Natural killer cell treated with Interleukin-12 subunit alpha and Interleukin-12 subunit beta and Interleukin-15 and Interleukin-18, amount 100 ng/mL, for 72 hours (primary cell): ENCODE results near the gene LNX1. TPM values are rescaled to one million over a fixed set of nuclear protein-coding genes. Genes with fewer than 3 reads are reported as not detected.

Experiments
- ATAC-seq, 2 donors: fragments of 150-1000 bp; cut with Tn5 transposase in 1 of 2; sonication (Bioruptor Pico), chemical (Tn5 transposase) in 1 of 2; 2 replicates each; pipeline ENCODE4 v1.10.0; 2021
- DNase-seq: peaks from one replicate; pipeline ENCODE4 v3.0.0; 2022; ENCODE audit warnings: low spot score
- H3K27ac Mint-ChIP-seq, 2 donors: 1 replicate in 1 of 2; 2 replicates in 1 of 2; pipeline ENCODE4 v1.8.0; 2022; ENCODE audit warnings: mixed read lengths in 2 of 2, mild to moderate bottlenecking in 1 of 2, moderate library complexity in 1 of 2
- H3K27me3 Mint-ChIP-seq, 2 donors: 1 replicate in 1 of 2; 2 replicates in 1 of 2; pipeline ENCODE4 v1.8.0; 2022; ENCODE audit warnings: mixed read lengths in 2 of 2
- H3K36me3 Mint-ChIP-seq: one replicate; pipeline ENCODE4 v1.8.0; 2022; ENCODE audit warnings: mixed read lengths
- H3K4me1 Mint-ChIP-seq, 2 donors: 1 replicate in 1 of 2; 2 replicates in 1 of 2; pipeline ENCODE4 v1.8.0; 2022; ENCODE audit warnings: low read depth in 2 of 2, mixed read lengths in 2 of 2, mild to moderate bottlenecking in 1 of 2
- H3K4me3 Mint-ChIP-seq: one replicate; pipeline ENCODE4 v1.8.0; 2022; ENCODE audit warnings: mixed read lengths
- H3K9me3 Mint-ChIP-seq: 2 replicates; pipeline ENCODE4 v1.8.0; 2022; ENCODE audit warnings: mixed read lengths
- total RNA-seq, 2 donors: library from RNA; stranded (reverse); gene quantifications; one replicate each; pipeline ENCODE4 v1.2.3, GENCODE V29; 2022

LNX1 gene
- total RNA-seq, 2 donors from 2014 or later, result not detected

DNA sequence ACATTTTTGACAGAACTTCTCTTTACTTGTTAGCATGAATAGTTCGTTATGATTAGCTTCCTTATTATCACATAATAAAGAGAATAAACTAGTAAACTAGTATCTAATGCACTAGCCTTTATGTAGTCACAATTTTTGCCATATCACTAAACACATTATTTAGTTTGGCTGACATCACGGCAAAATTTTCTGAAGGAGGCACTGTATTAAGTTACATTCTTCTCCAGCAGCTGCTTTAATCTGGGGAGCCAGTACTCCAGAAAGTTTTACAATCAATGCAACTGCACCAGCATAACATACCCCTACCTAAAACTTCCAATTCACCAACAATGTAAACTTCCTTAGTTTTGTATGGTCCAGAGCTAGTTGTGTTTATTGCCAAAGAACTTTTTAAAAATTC is 126.0 kb downstream of the LNX1 start:
- Mint-ChIP-seq H3K4me1 (no peaks in the 10 kb centered on the region), H3K27me3 (no peaks in the 10 kb centered on the region), H3K4me3 (no peak overlapping the region), H3K9me3 (peaks cover 12% of the 10 kb centered on the region), H3K36me3 (peaks cover 24% of the 10 kb centered on the region), H3K27ac (no peak overlapping the region)
- ATAC-seq, result no peak
- no peak for DNase-seq

DNA sequence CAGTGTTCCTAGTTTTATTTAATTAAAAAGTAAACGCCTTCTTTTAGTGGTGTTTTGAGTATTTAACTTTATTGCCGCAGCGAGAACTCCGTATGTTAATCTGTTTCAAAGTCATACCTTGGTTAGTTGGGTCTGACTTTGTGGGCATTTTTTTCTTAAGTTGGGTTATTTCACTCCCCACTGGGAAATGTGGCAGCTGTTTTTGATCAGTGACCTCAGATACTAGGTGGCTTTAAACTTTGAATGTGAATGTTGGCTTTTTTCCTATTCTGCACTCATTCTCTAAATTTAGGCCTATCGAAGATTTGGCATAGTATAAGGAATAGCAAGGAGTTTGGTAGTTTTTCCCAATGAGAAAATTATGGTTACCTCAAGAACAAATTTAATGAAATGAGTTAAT is 127.9 kb downstream of the LNX1 start:
- ATAC-seq, result no peak
- Mint-ChIP-seq H3K27me3 (no peaks in the 10 kb centered on the region), H3K9me3 (peaks cover 6% of the 10 kb centered on the region), H3K36me3 (peaks cover 19% of the 10 kb centered on the region), H3K27ac (no peak overlapping the region), H3K4me1 (peaks cover 0 to 3% of the 10 kb centered on the region in 2 donors), H3K4me3 (no peak overlapping the region)
- DNase-seq, result no peak

DNA sequence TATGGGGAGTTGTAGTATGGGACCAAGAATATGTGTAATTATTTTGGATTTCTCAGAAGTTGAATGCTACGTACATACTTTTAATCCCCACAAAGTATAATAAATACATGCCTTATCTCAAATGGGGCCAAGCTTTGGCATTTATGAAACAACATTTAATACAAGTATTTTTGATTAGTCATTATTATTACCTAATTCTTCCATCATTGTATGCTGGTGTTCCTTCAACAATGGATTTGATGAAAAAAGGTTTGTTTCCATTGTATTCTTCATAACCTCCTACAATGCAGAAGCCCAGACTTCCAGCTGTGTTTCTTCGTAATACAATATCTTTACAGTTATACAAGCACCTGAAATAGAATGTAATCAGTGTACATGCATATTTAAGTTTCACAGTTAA is 130.0 kb downstream of the LNX1 start:
- Mint-ChIP-seq H3K27ac (no peak overlapping the region), H3K36me3 (peaks cover 10% of the 10 kb centered on the region), H3K9me3 (no peaks in the 10 kb centered on the region), H3K27me3 (no peaks in the 10 kb centered on the region), H3K4me1 (peaks cover 0 to 3% of the 10 kb centered on the region in 2 donors), H3K4me3 (no peak overlapping the region)
- DNase-seq (no peak), ATAC-seq (no peak)

GRCh38 chr4:53459548-53459947 is 131.7 kb downstream of the LNX1 start:
- H3K27me3 Mint-ChIP-seq, result no peaks in the 10 kb centered on the region
- H3K9me3 Mint-ChIP-seq, result no peaks in the 10 kb centered on the region
- H3K36me3 Mint-ChIP-seq, result peaks cover 17% of the 10 kb centered on the region
- no peak overlapping the region for H3K4me3 Mint-ChIP-seq
- H3K4me1 Mint-ChIP-seq, result peaks cover 0 to 3% of the 10 kb centered on the region in 2 donors
- H3K27ac Mint-ChIP-seq, result peak overlapping the region in 1 of 2 donors; percentile 20
- ATAC-seq, result no peak
- no peak for DNase-seq

GRCh38 chr4:53456178-53456577 is 135.1 kb downstream of the LNX1 start:
- DNase-seq (no peak), ATAC-seq (no peak)
- H3K4me1 Mint-ChIP-seq, result peaks cover 0 to 3% of the 10 kb centered on the region in 2 donors
- H3K36me3 Mint-ChIP-seq, result peaks cover 24% of the 10 kb centered on the region
- no peaks in the 10 kb centered on the region for H3K9me3 Mint-ChIP-seq
- H3K27ac Mint-ChIP-seq, result no peak overlapping the region
- no peaks in the 10 kb centered on the region for H3K27me3 Mint-ChIP-seq
- H3K4me3 Mint-ChIP-seq, result no peak overlapping the region

DNA sequence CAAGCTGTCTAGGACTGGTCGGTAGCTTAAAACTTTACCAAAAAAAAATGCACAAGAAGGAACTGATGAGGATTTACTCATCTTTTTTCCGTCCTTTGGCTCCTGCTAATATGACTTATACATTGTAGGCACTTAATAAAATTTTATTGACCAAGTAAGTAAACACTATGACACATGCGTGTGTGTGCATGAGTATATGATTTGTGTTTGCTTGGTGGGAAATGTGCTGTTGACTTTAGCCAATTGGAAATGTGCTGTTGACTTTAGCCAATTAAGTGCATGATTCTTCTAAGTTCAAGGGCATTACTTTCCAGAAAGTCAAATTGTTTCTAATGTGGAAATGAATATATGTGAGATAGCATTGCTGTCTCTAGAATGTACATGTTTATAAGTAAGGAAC is 135.5 kb downstream of the LNX1 start:
- no peak for ATAC-seq
- peaks cover 3 to 5% of the 10 kb centered on the region in 2 donors for H3K4me1 Mint-ChIP-seq
- H3K36me3 Mint-ChIP-seq, result peaks cover 21% of the 10 kb centered on the region
- H3K27me3 Mint-ChIP-seq, result no peaks in the 10 kb centered on the region
- no peaks in the 10 kb centered on the region for H3K9me3 Mint-ChIP-seq
- no peak overlapping the region for H3K4me3 Mint-ChIP-seq
- DNase-seq, result no peak
- H3K27ac Mint-ChIP-seq, result no peak overlapping the region

GRCh38 chr4:53453385-53453784 is 137.9 kb downstream of the LNX1 start:
- peaks cover 16% of the 10 kb centered on the region for H3K36me3 Mint-ChIP-seq
- no peak overlapping the region for H3K4me3 Mint-ChIP-seq
- peaks cover 6 to 10% of the 10 kb centered on the region in 2 donors for H3K4me1 Mint-ChIP-seq
- no peak for ATAC-seq
- no peaks in the 10 kb centered on the region for H3K9me3 Mint-ChIP-seq
- DNase-seq, result no peak
- no peak overlapping the region for H3K27ac Mint-ChIP-seq
- no peaks in the 10 kb centered on the region for H3K27me3 Mint-ChIP-seq

GRCh38 chr4:53450773-53451172 is 140.5 kb downstream of the LNX1 start:
- no peaks in the 10 kb centered on the region for H3K27me3 Mint-ChIP-seq
- H3K4me3 Mint-ChIP-seq, result no peak overlapping the region
- ATAC-seq (no peak), DNase-seq (no peak)
- H3K36me3 Mint-ChIP-seq, result peaks cover 14% of the 10 kb centered on the region
- H3K4me1 Mint-ChIP-seq, result peaks cover 9 to 10% of the 10 kb centered on the region in 2 donors
- peak overlapping the region in 1 of 2 donors; percentile 54 for H3K27ac Mint-ChIP-seq
- no peaks in the 10 kb centered on the region for H3K9me3 Mint-ChIP-seq

- peaks cover 14% of the 10 kb centered on the region for H3K36me3 Mint-ChIP-seq
Observed at GRCh38 chr4:53444954-53445353, 146.3 kb downstream of the LNX1 start.

GRCh38 chr4:53441564-53441963 is 149.7 kb downstream of the LNX1 start:
- Mint-ChIP-seq H3K9me3 (no peaks in the 10 kb centered on the region), H3K27ac (no peak overlapping the region), H3K27me3 (no peaks in the 10 kb centered on the region), H3K4me3 (no peak overlapping the region), H3K4me1 (peaks cover 14 to 22% of the 10 kb centered on the region in 2 donors), H3K36me3 (peaks cover 14% of the 10 kb centered on the region)
- ATAC-seq, result no peak
- DNase-seq, result no peak

More at GRCh38 chr4:53444954-53445353, 146.3 kb downstream of the LNX1 start:
- Mint-ChIP-seq H3K4me3 (no peak overlapping the region), H3K4me1 (peaks cover 14 to 22% of the 10 kb centered on the region in 2 donors), H3K27ac (no peak overlapping the region), H3K9me3 (no peaks in the 10 kb centered on the region), H3K27me3 (no peaks in the 10 kb centered on the region)
- DNase-seq (no peak), ATAC-seq (no peak)

DNA sequence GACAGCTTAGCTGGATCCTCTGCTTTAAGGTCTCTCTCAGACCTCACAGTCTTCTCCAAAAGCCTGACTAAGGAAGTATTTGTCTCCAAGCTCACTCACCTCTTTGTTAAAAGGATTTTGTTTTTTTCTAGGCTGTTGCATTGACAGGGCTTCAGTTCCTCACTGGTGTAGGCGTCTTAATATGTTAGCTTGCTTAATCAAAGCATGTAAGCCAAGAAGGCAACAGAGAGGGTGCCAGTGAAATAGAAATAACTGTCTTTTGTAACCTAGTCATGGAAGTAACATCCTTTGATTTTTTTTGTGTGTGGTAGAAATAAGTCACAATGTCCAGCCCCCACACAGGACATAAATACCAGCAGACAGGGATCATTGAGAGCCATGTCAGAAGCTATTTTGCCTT is 155.0 kb downstream of the LNX1 start:
- Mint-ChIP-seq H3K9me3 (no peaks in the 10 kb centered on the region), H3K27me3 (no peaks in the 10 kb centered on the region), H3K36me3 (peaks cover 11% of the 10 kb centered on the region), H3K4me1 (peaks cover 16 to 24% of the 10 kb centered on the region in 2 donors), H3K27ac (peak overlapping the region in 1 of 2 donors; percentile 17), H3K4me3 (no peak overlapping the region)
- no peak for ATAC-seq
- no peak for DNase-seq

DNA sequence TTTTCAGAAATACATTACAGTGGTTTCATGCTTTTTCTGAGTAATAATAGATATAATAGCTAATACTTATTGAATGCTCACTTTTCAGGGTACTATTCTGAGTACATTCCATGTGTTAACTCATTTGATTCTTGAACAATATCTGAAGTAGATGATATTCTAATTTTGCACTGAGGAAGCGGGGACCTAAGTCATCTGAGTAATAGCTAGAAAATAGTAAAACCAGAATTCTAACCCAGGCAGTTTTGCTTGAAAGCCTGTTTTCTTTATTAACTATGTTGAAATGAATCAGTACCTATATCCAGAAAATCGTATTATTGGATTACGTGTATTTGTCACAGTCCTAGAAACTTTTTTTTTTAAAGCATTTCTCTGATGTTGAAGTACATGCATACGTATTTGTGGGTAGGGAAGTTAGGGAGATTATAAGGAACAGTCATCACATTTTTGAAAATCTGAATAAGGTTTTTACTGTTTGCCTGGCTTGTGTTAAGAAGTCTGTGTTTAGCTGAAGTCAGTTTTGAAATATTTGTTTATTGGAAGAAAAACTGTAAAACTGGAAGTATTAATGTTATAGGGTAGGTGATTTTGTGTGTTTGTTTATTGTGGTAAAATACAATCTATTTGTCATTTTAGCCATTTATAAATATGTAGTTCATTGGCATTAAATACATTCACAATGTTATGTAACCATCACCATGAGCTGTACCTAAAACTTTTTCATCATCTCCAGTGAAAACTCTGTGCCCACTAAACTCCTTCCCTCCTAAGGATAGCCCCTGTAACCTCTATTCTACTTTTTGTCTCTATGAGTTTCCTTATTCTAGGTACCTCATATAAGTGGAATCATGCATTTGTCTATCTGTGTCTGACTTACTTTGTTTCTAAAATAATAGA is 158.5 kb downstream of the LNX1 start:
- DNase-seq (no peak), ATAC-seq (peak in 1 of 2 donors; percentile 83)
- H3K27ac Mint-ChIP-seq, result no peak overlapping the region
- no peaks in the 10 kb centered on the region for H3K9me3 Mint-ChIP-seq
- H3K27me3 Mint-ChIP-seq, result no peaks in the 10 kb centered on the region
- peak overlapping the region; percentile 4 for H3K4me3 Mint-ChIP-seq
- peaks cover 23% of the 10 kb centered on the region for H3K36me3 Mint-ChIP-seq
- peaks cover 10 to 23% of the 10 kb centered on the region in 2 donors for H3K4me1 Mint-ChIP-seq

DNA sequence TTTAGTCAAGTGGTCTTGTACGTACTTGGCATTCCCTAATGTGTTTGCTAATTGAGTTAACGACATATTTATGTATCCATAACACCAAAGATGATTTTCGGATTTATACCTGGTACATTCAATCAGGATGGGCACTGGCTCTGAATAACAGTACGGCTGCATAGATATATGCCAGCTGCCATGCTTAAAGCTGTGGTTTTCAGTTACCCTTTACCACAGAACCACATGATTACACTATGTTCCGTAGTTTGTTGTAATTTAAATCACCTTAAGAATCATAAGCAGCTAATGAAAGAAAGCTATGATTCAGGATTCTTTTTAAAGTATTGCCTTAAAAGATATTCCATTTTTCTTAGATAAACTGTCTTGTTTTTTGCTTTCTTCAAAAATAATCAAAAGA is 160.2 kb downstream of the LNX1 start:
- DNase-seq (no peak), ATAC-seq (peak in 1 of 2 donors; percentile 74)
- H3K9me3 Mint-ChIP-seq, result no peaks in the 10 kb centered on the region
- H3K4me3 Mint-ChIP-seq, result no peak overlapping the region
- peaks cover 10 to 20% of the 10 kb centered on the region in 2 donors for H3K4me1 Mint-ChIP-seq
- H3K36me3 Mint-ChIP-seq, result peaks cover 19% of the 10 kb centered on the region
- H3K27ac Mint-ChIP-seq, result no peak overlapping the region
- H3K27me3 Mint-ChIP-seq, result no peaks in the 10 kb centered on the region

DNA sequence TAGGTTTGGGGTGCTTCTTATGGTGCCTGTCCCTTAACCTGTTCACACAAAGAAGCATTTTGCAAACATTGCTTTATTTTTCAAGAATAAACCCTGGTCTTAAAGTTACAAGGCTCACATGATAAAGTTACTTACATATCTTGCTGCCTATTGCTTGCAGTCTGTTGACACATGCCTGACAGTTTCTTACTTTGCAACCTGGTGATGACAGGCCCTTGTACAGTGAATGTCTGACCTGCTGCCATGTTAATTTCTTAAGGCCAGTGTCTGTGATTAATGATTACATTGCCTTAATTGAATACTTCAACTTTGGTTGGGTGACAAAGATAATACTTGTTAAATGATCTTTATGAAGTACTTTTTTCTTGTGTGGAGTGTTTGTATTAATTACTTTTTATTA is 163.9 kb downstream of the LNX1 start:
- Mint-ChIP-seq H3K27me3 (no peaks in the 10 kb centered on the region), H3K4me3 (no peak overlapping the region), H3K9me3 (no peaks in the 10 kb centered on the region), H3K4me1 (peaks cover 13 to 16% of the 10 kb centered on the region in 2 donors), H3K36me3 (peaks cover 16% of the 10 kb centered on the region), H3K27ac (no peak overlapping the region)
- no peak for DNase-seq
- no peak for ATAC-seq
